Measurements from ENCODE around the gene RARA. TPM values are rescaled to one million over a fixed set of nuclear protein-coding genes. Genes with fewer than 3 reads are reported as not detected.

Gene RARA
- total RNA-seq, 1 donor from 2014 or later: 72.5 TPM

DNA sequence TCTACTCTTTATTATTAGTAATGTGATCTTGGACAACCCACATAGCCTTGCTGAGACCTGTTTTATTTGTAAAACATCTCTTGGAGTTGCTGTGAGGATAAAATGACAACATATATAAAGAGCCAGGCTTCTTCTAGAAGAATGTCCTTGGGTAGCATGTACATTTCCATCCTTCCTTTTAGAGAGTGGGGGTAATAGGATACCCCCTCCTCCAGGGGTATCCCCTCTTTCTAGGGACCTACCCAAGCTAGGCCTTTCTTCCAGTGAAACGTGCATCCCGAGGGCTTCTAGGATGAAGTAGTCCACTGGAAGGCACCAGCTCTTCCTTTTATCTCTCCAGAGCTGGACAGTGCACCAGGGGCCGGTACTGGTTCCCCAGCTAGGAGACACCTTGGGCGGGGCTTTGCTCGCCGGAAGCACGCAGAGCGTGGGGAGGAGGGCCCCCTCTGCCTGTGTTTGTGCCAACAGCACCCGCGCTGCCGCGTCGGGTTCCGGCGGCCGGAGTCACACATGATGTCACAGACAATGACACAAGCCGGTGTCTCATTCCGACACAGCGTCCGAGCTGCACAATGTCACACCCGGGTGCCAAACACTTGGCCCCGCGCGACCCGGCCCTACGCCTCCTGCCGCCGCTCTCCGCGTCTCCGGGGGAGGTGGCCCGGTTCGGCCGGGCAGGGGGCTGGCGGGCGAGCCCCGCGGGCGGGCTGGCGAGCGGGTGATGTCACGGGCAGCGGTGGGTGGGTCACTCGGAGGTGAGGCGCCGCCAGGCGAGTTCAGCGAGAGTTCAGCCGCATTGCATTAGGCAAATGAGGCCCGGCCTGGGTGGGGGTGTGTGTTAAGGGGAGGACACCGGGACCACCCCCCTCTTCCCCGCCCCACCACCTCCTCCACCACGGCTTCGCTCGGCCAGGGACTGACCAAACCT lies 32.2 kb downstream of the RARA start:
- intact Hi-C loops (cut with micrococcal nuclease): loop anchor here (1.0 kb wide), 4 partner anchors 14 to 38 kb away; no protein-coding TSS in a partner anchor
- CTCF ChIA-PET: interaction anchor here (0.6 to 5.7 kb wide), 10 partner anchors 14 to 38 kb away, joined by 3 to 36 read pairs (median 4); no protein-coding TSS in a partner anchor
- peak; percentile 83 for ATAC-seq (ENCODE audit: low read depth)

GRCh38 chr17:40341808-40342503 lies 33.0 kb downstream of the RARA start:
- ATAC-seq (ENCODE audit: low read depth): peak; percentile 9
- no peak for TF ChIP-seq CTCF (IDR thresholded peaks at IDR 0.05)
- Mint-ChIP-seq H3K4me3 (peak overlapping the region; percentile 85), H3K36me3 (ENCODE audit: low read depth) (peaks cover 25% of the 10 kb centered on the region), H3K27ac (no peak overlapping the region), H3K27me3 (no peaks in the 10 kb centered on the region), H3K9me3 (no peaks in the 10 kb centered on the region), H3K4me1 (peaks cover 83% of the 10 kb centered on the region)
- CTCF ChIA-PET: interaction anchor here (0.9 to 5.7 kb wide), 6 partner anchors 13 to 38 kb away, joined by 3 to 36 read pairs (median 4); no protein-coding TSS in a partner anchor
- POLR2A ChIA-PET: interaction anchor here (0.6 to 7.6 kb wide), 12 partner anchors 8 to 509 kb away, joined by 3 to 96 read pairs (median 5); no protein-coding TSS in a partner anchor
- intact Hi-C loops (cut with micrococcal nuclease): loop anchor here (1.0 kb wide), 4 partner anchors 13 to 39 kb away; no protein-coding TSS in a partner anchor
- DNase-seq: no peak

More for the DNA sequence above, 32.2 kb downstream of the RARA start:
- peak; percentile 82 for DNase-seq
- Mint-ChIP-seq H3K36me3 (ENCODE audit: low read depth) (peaks cover 25% of the 10 kb centered on the region), H3K27ac (peak overlapping the region; percentile 81), H3K4me1 (peaks cover 77% of the 10 kb centered on the region), H3K9me3 (no peaks in the 10 kb centered on the region), H3K27me3 (no peaks in the 10 kb centered on the region), H3K4me3 (peak overlapping the region; percentile 85)
- POLR2A ChIA-PET: interaction anchor here (0.6 to 7.6 kb wide), 14 partner anchors 11 to 207 kb away, joined by 3 to 96 read pairs (median 5); partner anchors contain the start of gene RARA
- TF ChIP-seq CTCF (IDR thresholded peaks at IDR 0.05): no peak

DNA sequence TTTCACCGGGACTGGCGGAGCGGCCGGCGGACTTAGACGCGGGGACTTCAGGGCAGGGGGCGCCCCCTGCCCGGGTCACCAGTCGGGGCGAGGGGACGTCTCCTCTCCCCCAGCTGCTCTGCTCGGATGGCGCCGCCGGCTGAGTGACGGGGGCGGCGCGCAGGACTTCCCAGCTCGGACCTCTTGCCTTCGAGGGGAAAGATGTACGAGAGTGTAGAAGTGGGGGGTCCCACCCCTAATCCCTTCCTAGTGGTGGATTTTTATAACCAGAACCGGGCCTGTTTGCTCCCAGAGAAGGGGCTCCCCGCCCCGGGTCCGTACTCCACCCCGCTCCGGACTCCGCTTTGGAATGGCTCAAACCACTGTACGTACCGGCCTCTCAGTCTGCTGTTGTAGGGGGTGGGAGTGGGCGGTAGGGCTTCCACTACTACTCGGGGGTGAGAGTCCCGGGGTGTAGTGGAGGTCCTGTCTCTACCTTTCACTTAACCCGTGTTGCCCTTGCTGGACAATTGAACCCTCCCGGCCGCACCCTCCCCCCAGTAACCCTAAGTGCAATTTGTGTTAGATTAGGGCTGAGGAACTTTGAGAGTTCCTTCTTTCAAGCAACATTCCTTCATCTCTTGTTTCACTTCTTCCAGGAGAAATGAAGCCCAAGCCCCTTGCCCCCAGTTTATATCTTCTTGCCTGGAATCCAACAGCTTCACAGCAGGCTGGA lies 33.7 kb downstream of the RARA start:
- intact Hi-C loops (cut with micrococcal nuclease): no loop called here
- no peaks in the 10 kb centered on the region for H3K9me3 Mint-ChIP-seq
- peaks cover 85% of the 10 kb centered on the region for H3K4me1 Mint-ChIP-seq
- no peak for DNase-seq
- H3K4me3 Mint-ChIP-seq: peak overlapping the region; percentile 85
- H3K27me3 Mint-ChIP-seq: no peaks in the 10 kb centered on the region
- H3K36me3 Mint-ChIP-seq (ENCODE audit: low read depth): peaks cover 22% of the 10 kb centered on the region
- ChIA-PET POLR2A (interaction anchor here (0.6 to 7.6 kb wide), 10 partner anchors 8 to 510 kb away, joined by 3 to 96 read pairs (median 4); no protein-coding TSS in a partner anchor), CTCF (interaction anchor here (1.0 to 5.7 kb wide), 3 partner anchors 12 to 42 kb away, joined by 3 to 36 read pairs (median 18); no protein-coding TSS in a partner anchor)
- peak overlapping the region; percentile 76 for H3K27ac Mint-ChIP-seq
- ATAC-seq (ENCODE audit: low read depth): no peak
- no peak for TF ChIP-seq CTCF (IDR thresholded peaks at IDR 0.05)

- POLR2A ChIA-PET: interaction anchor here (0.6 to 7.6 kb wide), 7 partner anchors 10 to 220 kb away, joined by 3 to 96 read pairs (median 4); no protein-coding TSS in a partner anchor
- Mint-ChIP-seq H3K4me1 (peaks cover 85% of the 10 kb centered on the region), H3K27ac (peak overlapping the region; percentile 76), H3K4me3 (peak overlapping the region; percentile 85), H3K9me3 (no peaks in the 10 kb centered on the region), H3K36me3 (ENCODE audit: low read depth) (peaks cover 26% of the 10 kb centered on the region), H3K27me3 (no peaks in the 10 kb centered on the region)
- DNase-seq: no peak
- intact Hi-C loops (cut with micrococcal nuclease): no loop called here
- peak; percentile 8 for ATAC-seq (ENCODE audit: low read depth)
- no peak for TF ChIP-seq CTCF (IDR thresholded peaks at IDR 0.05)
- CTCF ChIA-PET: interaction anchor here (1.0 to 5.7 kb wide), 3 partner anchors 12 to 43 kb away, joined by 3 to 36 read pairs (median 18); no protein-coding TSS in a partner anchor
Measured at GRCh38 chr17:40343219-40344119, 34.5 kb downstream of the RARA start.
